DOHH2 (cell line): ENCODE measurements around the gene ZNF507.

Experiments
- H3F3A ChIP-seq: fragments of 200-600 bp; sonication (generic), shearing (Covaris generic); 2 replicates; pipeline ENCODE4 v1.6.0; 2016; ENCODE audit warnings: antibody characterized with exemption, mild to moderate bottlenecking; ENCODE audit not compliant: control insufficient read depth, insufficient read depth
- H3K27ac ChIP-seq: fragments of 200-600 bp; sonication (generic); 2 replicates; pipeline ENCODE4 v1.5.1; 2014; ENCODE audit warnings: low read depth, mild to moderate bottlenecking, low read length, moderate library complexity
- H3K27me3 ChIP-seq: fragments of 200-600 bp; sonication (generic); 2 replicates; pipeline ENCODE4 v1.6.1; 2014; ENCODE audit warnings: mild to moderate bottlenecking, low read length, mixed read lengths; ENCODE audit not compliant: control insufficient read depth
- H3K36me3 ChIP-seq: fragments of 200-600 bp; sonication (generic); 2 replicates; pipeline ENCODE4 v1.6.1; 2014; ENCODE audit warnings: mild to moderate bottlenecking, low read length, moderate library complexity, mixed read lengths; ENCODE audit not compliant: control insufficient read depth
- H3K4me1 ChIP-seq: fragments of 200-600 bp; sonication (generic); 2 replicates; pipeline ENCODE4 v1.6.1; 2014; ENCODE audit warnings: mild to moderate bottlenecking, low read length, mixed read lengths; ENCODE audit not compliant: control insufficient read depth
- H3K4me2 ChIP-seq: fragments of 200-600 bp; sonication (generic); 2 replicates; pipeline ENCODE4 v1.6.0; 2014; ENCODE audit warnings: mild to moderate bottlenecking, low read length, moderate library complexity
- H3K4me3 ChIP-seq: fragments of 200-600 bp; sonication (generic); 2 replicates; pipeline ENCODE4 v1.5.1; 2014; ENCODE audit warnings: mild to moderate bottlenecking, low read length, mixed read lengths
- H3K79me2 ChIP-seq: fragments of 200-600 bp; sonication (generic); 2 replicates; pipeline ENCODE4 v1.6.1; 2014; ENCODE audit warnings: mild to moderate bottlenecking, low read length, mixed read lengths; ENCODE audit not compliant: control insufficient read depth
- H3K9me2 ChIP-seq: fragments of 200-600 bp; sonication (generic); replicated peaks from 2 replicates; pipeline ENCODE4 v1.6.1; 2014; ENCODE audit warnings: mild to moderate bottlenecking, low read length, mixed read lengths; ENCODE audit not compliant: control insufficient read depth
- H3K9me3 ChIP-seq: fragments of 200-600 bp; sonication (generic); 2 replicates; pipeline ENCODE4 v1.6.1; 2014; ENCODE audit warnings: antibody characterized with exemption, low read length, mixed read lengths; ENCODE audit not compliant: control insufficient read depth, insufficient read depth
- H4K20me1 ChIP-seq: fragments of 200-600 bp; sonication (generic); 2 replicates; pipeline ENCODE4 v1.6.0; 2014; ENCODE audit warnings: low read depth, mild to moderate bottlenecking, antibody characterized with exemption, low read length, moderate library complexity; ENCODE audit not compliant: control insufficient read depth, insufficient read depth
- CTCF ChIP-seq: fragments of 200-600 bp; sonication (generic); IDR thresholded peaks from one replicate; pipeline ENCODE4 v1.5.1; 2014; ENCODE audit warnings: antibody characterized with exemption, mild to moderate bottlenecking, low read depth, low read length; ENCODE audit not compliant: poor library complexity, severe bottlenecking
- EZH2phosphoT487 ChIP-seq: fragments of 200-600 bp; sonication (generic); IDR thresholded peaks from 2 replicates; pipeline ENCODE4 v1.6.1; 2017; ENCODE audit warnings: borderline replicate concordance, mild to moderate bottlenecking, antibody characterized with exemption, low read length, moderate library complexity, mixed read lengths

ZNF507 gene

GRCh38 chr19:32333227-32333626 lies 12.2 kb upstream of the ZNF507 start:
- H3K27ac ChIP-seq: no peak overlapping the region
- no peaks in the 10 kb centered on the region for H3K9me3 ChIP-seq
- no peaks in the 10 kb centered on the region for H3K36me3 ChIP-seq
- no peaks in the 10 kb centered on the region for H4K20me1 ChIP-seq
- no peak overlapping the region for H3K4me2 ChIP-seq
- no peaks in the 10 kb centered on the region for H3K27me3 ChIP-seq
- no peaks in the 10 kb centered on the region for H3K4me1 ChIP-seq
- H3K9me2 ChIP-seq: no peaks in the 10 kb centered on the region
- H3K79me2 ChIP-seq: no peaks in the 10 kb centered on the region
- no peaks in the 10 kb centered on the region for H3F3A ChIP-seq
- no peak for TF ChIP-seq CTCF
- TF ChIP-seq EZH2phosphoT487: no peak
- H3K4me3 ChIP-seq: no peak overlapping the region

- H3K27ac ChIP-seq: no peak overlapping the region
- no peaks in the 10 kb centered on the region for H3K9me2 ChIP-seq
- H3K27me3 ChIP-seq: no peaks in the 10 kb centered on the region
- H3K9me3 ChIP-seq: no peaks in the 10 kb centered on the region
- H3K4me3 ChIP-seq: no peak overlapping the region
- no peaks in the 10 kb centered on the region for H3K79me2 ChIP-seq
- no peaks in the 10 kb centered on the region for H3K4me1 ChIP-seq
- no peaks in the 10 kb centered on the region for H3F3A ChIP-seq
- H3K4me2 ChIP-seq: no peak overlapping the region
- TF ChIP-seq CTCF (no peak), EZH2phosphoT487 (no peak)
- no peaks in the 10 kb centered on the region for H4K20me1 ChIP-seq
- no peaks in the 10 kb centered on the region for H3K36me3 ChIP-seq
Observed at GRCh38 chr19:32336259-32337083, 8.9 kb upstream of the ZNF507 start.

GRCh38 chr19:32337084-32337808 lies 8.2 kb upstream of the ZNF507 start:
- Histone ChIP-seq H3K27me3 (peaks cover under 1% of the 10 kb centered on the region; the same call in 1 of the 2 replicates), H3K9me2 (no peaks in the 10 kb centered on the region), H3K79me2 (no peaks in the 10 kb centered on the region), H3K4me2 (no peak overlapping the region), H3K4me3 (no peak overlapping the region), H4K20me1 (no peaks in the 10 kb centered on the region), H3K9me3 (no peaks in the 10 kb centered on the region), H3K27ac (no peak overlapping the region), H3F3A (no peaks in the 10 kb centered on the region), H3K36me3 (no peaks in the 10 kb centered on the region), H3K4me1 (no peaks in the 10 kb centered on the region)
- TF ChIP-seq EZH2phosphoT487 (no peak), CTCF (no peak)
